SK-N-SH treated with all-trans-retinoic acid at 6 μM for 48 hours (cell line): ENCODE data around the gene LBH.

Source experiments
- ATAC-seq: fragments of 200-7000 bp; cut with Tn5 transposase; 3 replicates; pipeline ENCODE4 v1.9.1; 2020; ENCODE audit warnings: mild to moderate bottlenecking, moderate library complexity
- ARNTL ChIP-seq: fragments of 450-650 bp; formaldehyde crosslinking; IDR thresholded peaks from 2 replicates; pipeline ENCODE4 v1.5.0; 2020; ENCODE audit warnings: low read depth, mild to moderate bottlenecking, moderate library complexity, borderline replicate concordance
- BACH2 ChIP-seq: fragments of 250-450 bp; sonication (Bioruptor Pico); IDR thresholded peaks from 2 replicates; pipeline ENCODE4 v1.9.0; 2021; ENCODE audit warnings: mild to moderate bottlenecking, borderline replicate concordance
- CREB5 ChIP-seq: fragments of 250-450 bp; sonication (Bioruptor Pico); IDR thresholded peaks from 2 replicates; pipeline ENCODE4 v1.5.1; 2020; ENCODE audit warnings: low read depth, mild to moderate bottlenecking, moderate library complexity
- CSDC2 ChIP-seq: fragments of 250-450 bp; sonication (Bioruptor Pico); IDR thresholded peaks from 2 replicates; pipeline ENCODE4 v1.5.0; 2020; ENCODE audit warnings: mild to moderate bottlenecking, moderate library complexity
- CSRNP3 ChIP-seq: fragments of 250-450 bp; sonication (Bioruptor Pico); IDR thresholded peaks from 2 replicates; pipeline ENCODE4 v1.5.1; 2021; ENCODE audit warnings: mild to moderate bottlenecking, moderate library complexity
- ESRRG ChIP-seq: fragments of 250-450 bp; sonication (Bioruptor Pico); IDR thresholded peaks from 2 replicates; pipeline ENCODE4 v1.6.1; 2021; ENCODE audit warnings: mild to moderate bottlenecking
- GLIS3 ChIP-seq: fragments of 250-450 bp; sonication (Bioruptor Pico); IDR thresholded peaks from 2 replicates; pipeline ENCODE4 v1.5.0; 2020; ENCODE audit warnings: mild to moderate bottlenecking, moderate library complexity
- ISL1 ChIP-seq: fragments of 250-450 bp; sonication (Bioruptor Pico); IDR thresholded peaks from 2 replicates; pipeline ENCODE4 v2.1.2; 2022; ENCODE audit warnings: mild to moderate bottlenecking, moderate library complexity
- OSR1 ChIP-seq: fragments of 250-450 bp; sonication (Bioruptor Pico); IDR thresholded peaks from 2 replicates; pipeline ENCODE4 v1.8.0; 2022; ENCODE audit warnings: moderate library complexity, mild to moderate bottlenecking, inconsistent platforms
- POU6F1 ChIP-seq: fragments of 250-450 bp; sonication (Bioruptor Pico); IDR thresholded peaks from 2 replicates; pipeline ENCODE4 v1.8.0; 2021; ENCODE audit warnings: low read depth, mild to moderate bottlenecking, moderate library complexity, borderline replicate concordance
- PPARA ChIP-seq: fragments of 250-450 bp; sonication (Bioruptor Pico); IDR thresholded peaks from 2 replicates; pipeline ENCODE4 v1.5.0; 2020; ENCODE audit warnings: mild to moderate bottlenecking, borderline replicate concordance
- RARB ChIP-seq: fragments of 250-450 bp; sonication (Bioruptor Pico); IDR thresholded peaks from 2 replicates; pipeline ENCODE4 v1.8.0; 2021; ENCODE audit warnings: mild to moderate bottlenecking, moderate library complexity
- SNAI2 ChIP-seq: fragments of 250-450 bp; sonication (Bioruptor Pico); IDR thresholded peaks from 2 replicates; pipeline ENCODE4 v1.5.0; 2020; ENCODE audit warnings: mild to moderate bottlenecking, moderate library complexity
- TCF4 ChIP-seq: fragments of 250-450 bp; sonication (Bioruptor Pico); IDR thresholded peaks from 2 replicates; pipeline ENCODE4 v1.8.0; 2021; ENCODE audit warnings: mild to moderate bottlenecking, moderate library complexity, borderline replicate concordance
- TOX ChIP-seq: fragments of 250-450 bp; sonication (Bioruptor Pico); IDR thresholded peaks from 2 replicates; pipeline ENCODE4 v1.8.0; 2021; ENCODE audit warnings: mild to moderate bottlenecking, moderate library complexity, borderline replicate concordance
- TSHZ2 ChIP-seq: fragments of 250-450 bp; sonication (Bioruptor Pico); IDR thresholded peaks from 2 replicates; pipeline ENCODE4 v1.5.0; 2020; ENCODE audit warnings: mild to moderate bottlenecking, moderate library complexity
- ZC3H10 ChIP-seq: fragments of 250-450 bp; sonication (Bioruptor Pico); IDR thresholded peaks from 2 replicates; pipeline ENCODE4 v1.5.1; 2021; ENCODE audit warnings: mild to moderate bottlenecking, moderate library complexity
- ZFP3 ChIP-seq: fragments of 250-450 bp; sonication (Bioruptor Pico); IDR thresholded peaks from 2 replicates; pipeline ENCODE4 v1.5.0; 2020; ENCODE audit warnings: mild to moderate bottlenecking, moderate library complexity
- ZFP30 ChIP-seq: fragments of 450-650 bp; formaldehyde crosslinking; IDR thresholded peaks from 2 replicates; pipeline ENCODE4 v1.5.0; 2022; ENCODE audit warnings: mild to moderate bottlenecking, moderate library complexity
- ZNF70 ChIP-seq: fragments of 450-650 bp; formaldehyde crosslinking; IDR thresholded peaks from 2 replicates; pipeline ENCODE4 v1.5.0; 2020; ENCODE audit warnings: mild to moderate bottlenecking, moderate library complexity
- ZNF8 ChIP-seq: fragments of 450-650 bp; formaldehyde crosslinking; IDR thresholded peaks from 2 replicates; pipeline ENCODE4 v1.5.0; 2020; ENCODE audit warnings: mild to moderate bottlenecking, moderate library complexity

LBH gene

GRCh38 chr2:30239986-30240752 lies 8.8 kb downstream of the LBH start:
- TF ChIP-seq BACH2 (CRISPR knock-in tag) (no peak), RARB (no peak), ZFP3 (CRISPR knock-in tag) (no peak), ISL1 (CRISPR knock-in tag) (no peak), SNAI2 (CRISPR knock-in tag) (no peak), ARNTL (CRISPR knock-in tag) (no peak), ESRRG (CRISPR knock-in tag) (no peak), TSHZ2 (CRISPR knock-in tag) (no peak), TCF4 (no peak), ZFP30 (CRISPR knock-in tag) (no peak), PPARA (no peak), OSR1 (CRISPR knock-in tag) (no peak), CREB5 (CRISPR knock-in tag) (no peak), CSRNP3 (no peak), ZNF8 (no peak), TOX (CRISPR knock-in tag) (no peak), GLIS3 (CRISPR knock-in tag) (no peak), ZNF70 (CRISPR knock-in tag) (no peak)
- ATAC-seq = no peak

GRCh38 chr2:30243231-30243630 lies 11.9 kb downstream of the LBH start:
- TF ChIP-seq RARB = no peak
- no peak for TF ChIP-seq TSHZ2 (CRISPR knock-in tag)
- no peak for TF ChIP-seq ZNF70 (CRISPR knock-in tag)
- no peak for ATAC-seq

GRCh38 chr2:30245364-30245763 lies 14.0 kb downstream of the LBH start:
- no peak for ATAC-seq
- TF ChIP-seq ISL1 (CRISPR knock-in tag) (no peak), PPARA (no peak), ZC3H10 (no peak)
- TF ChIP-seq, all 23 proteins: peak for 0

- TF ChIP-seq POU6F1 (CRISPR knock-in tag) = no peak
- no peak for TF ChIP-seq OSR1 (CRISPR knock-in tag)
- no peak for TF ChIP-seq ESRRG (CRISPR knock-in tag)
- TF ChIP-seq CREB5 (CRISPR knock-in tag) = no peak
- TF ChIP-seq RARB = no peak
- no peak for TF ChIP-seq CSDC2
- no peak for TF ChIP-seq ISL1 (CRISPR knock-in tag)
- no peak for TF ChIP-seq ZC3H10
- no peak for TF ChIP-seq SNAI2 (CRISPR knock-in tag)
- no peak for TF ChIP-seq BACH2 (CRISPR knock-in tag)
- TF ChIP-seq PPARA = no peak
- TF ChIP-seq, all 23 proteins: peak for 0
Observed at GRCh38 chr2:30248791-30249190, 17.5 kb downstream of the LBH start.

More at GRCh38 chr2:30248791-30249190, 17.5 kb downstream of the LBH start:
- no peak for ATAC-seq
